A673 (cell line): ENCODE measurements around the gene ECEL1. TPM values are rescaled to one million over a fixed set of nuclear protein-coding genes. Genes with fewer than 3 reads are reported as not detected.

Source experiments
- BruUV-seq: library from RNA; stranded (reverse); fragments of 400-500 nt; replicated peaks from 2 replicates; lab custom pipeline; 2021; lab: Mats Ljungman, UMichigan
- CTCF ChIA-PET: fragments of 300-600 bp; sonication (Branson Sonifier 250); formaldehyde crosslinking; loops from one replicate; lab custom pipeline; 2022; ENCODE audit warnings: antibody characterized with exemption; lab: Charles Lee
- POLR2A ChIA-PET: fragments of 300-600 bp; sonication (Branson Sonifier 250); formaldehyde crosslinking; loops from one replicate; lab custom pipeline; 2022; ENCODE audit warnings: antibody characterized with exemption; ENCODE audit not compliant: low non-redundant PET; lab: Charles Lee
- DNase-seq: peaks from one replicate; pipeline ENCODE4 v3.0.0-alpha.2; 2015; ENCODE audit warnings: low spot score
- H3K27ac ChIP-seq: fragments of 200-600 bp; sonication (generic); 2 replicates; pipeline ENCODE4 v1.5.1; 2016; ENCODE audit warnings: mixed run types, low read depth, mild to moderate bottlenecking, mixed read lengths, antibody characterized with exemption, low read length; ENCODE audit not compliant: poor library complexity, severe bottlenecking
- H3K27me3 ChIP-seq: fragments of 200-600 bp; sonication (generic); replicated peaks from 2 replicates; pipeline ENCODE4 v1.6.1; 2017; ENCODE audit warnings: mixed run types, low read depth, mild to moderate bottlenecking, mixed read lengths, antibody characterized with exemption, low read length; ENCODE audit not compliant: insufficient read depth, poor library complexity
- H3K36me3 ChIP-seq: fragments of 200-600 bp; sonication (generic); 2 replicates; pipeline ENCODE4 v1.6.1; 2016; ENCODE audit warnings: mixed run types, mild to moderate bottlenecking, mixed read lengths, antibody characterized with exemption, low read length; ENCODE audit not compliant: insufficient read depth, poor library complexity, severe bottlenecking
- H3K4me1 ChIP-seq: fragments of 200-600 bp; sonication (generic); 2 replicates; pipeline ENCODE4 v1.6.1; 2017; ENCODE audit warnings: mixed run types, mild to moderate bottlenecking, mixed read lengths, antibody characterized with exemption, low read length; ENCODE audit not compliant: insufficient read depth, poor library complexity, severe bottlenecking
- H3K4me3 ChIP-seq: fragments of 200-600 bp; sonication (generic); 2 replicates; pipeline ENCODE4 v1.5.1; 2016; ENCODE audit warnings: low read depth, mixed run types, mild to moderate bottlenecking, mixed read lengths, low read length; ENCODE audit not compliant: poor library complexity, severe bottlenecking
- H3K9me3 ChIP-seq: fragments of 200-600 bp; sonication (generic); 2 replicates; pipeline ENCODE4 v1.6.1; 2016; ENCODE audit warnings: mixed run types, low read depth, mild to moderate bottlenecking, mixed read lengths, antibody characterized with exemption, low read length; ENCODE audit not compliant: poor library complexity, severe bottlenecking
- CTCF ChIP-seq: fragments of 300-800, 200-600 bp; sonication (generic); conservative IDR thresholded peaks from 2 replicates; pipeline ENCODE4 v1.5.1; 2017; ENCODE audit warnings: low read depth, mild to moderate bottlenecking, antibody characterized with exemption, low read length, moderate library complexity, mixed read lengths
- EZH2 ChIP-seq: fragments of 200-600 bp; sonication (generic); IDR thresholded peaks from 2 replicates; pipeline ENCODE4 v1.6.1; 2017; ENCODE audit warnings: borderline replicate concordance, low read depth, mild to moderate bottlenecking, mixed read lengths, antibody characterized with exemption, low read length; ENCODE audit not compliant: poor library complexity, severe bottlenecking
- intact Hi-C: fragments of 100-400 bp; cut with micrococcal nuclease; formaldehyde crosslinking; loops from one replicate; pipeline ENCODE4 v1.10.0; 2022; ENCODE audit not compliant: unreplicated experiment
- total RNA-seq: library from RNA; stranded (reverse); gene quantifications from 2 replicates; pipeline ENCODE4 v1.2.3, GENCODE V29; 2021

The ECEL1 gene
- total RNA-seq, 1 experiment from 2014 or later: 0.19 TPM

- H3K4me1 ChIP-seq: no peaks in the 10 kb centered on the region
- BruUV-seq: no TSS peak
- H3K4me3 ChIP-seq: no peak overlapping the region
- peaks cover 3% of the 10 kb centered on the region for H3K27me3 ChIP-seq
- DNase-seq: no peak
- H3K36me3 ChIP-seq: no peaks in the 10 kb centered on the region
- CTCF ChIA-PET: interaction anchor here (0.6 to 0.7 kb wide), 2 partner anchors 11 to 30 kb away, joined by 3 to 4 read pairs; no protein-coding TSS in a partner anchor
- H3K27ac ChIP-seq: no peak overlapping the region
- intact Hi-C loops: no loop called here
- TF ChIP-seq CTCF (no peak), EZH2 (no peak)
- POLR2A ChIA-PET: no interaction called here
- no peaks in the 10 kb centered on the region for H3K9me3 ChIP-seq
These were observed 6.3 kb upstream of the ECEL1 start for GRCh38 chr2:232493701-232494474.

GRCh38 chr2:232492963-232493700 is 5.5 kb upstream of the ECEL1 start:
- no peaks in the 10 kb centered on the region for H3K4me1 ChIP-seq
- H3K36me3 ChIP-seq: no peaks in the 10 kb centered on the region
- TF ChIP-seq EZH2 (no peak), CTCF (no peak)
- ChIA-PET CTCF (interaction anchor here (0.6 kb wide), 1 partner anchor 1320 kb away, joined by 3 read pairs; no protein-coding TSS in a partner anchor), POLR2A (no interaction called here)
- H3K27me3 ChIP-seq: peaks cover 10% of the 10 kb centered on the region
- H3K27ac ChIP-seq: no peak overlapping the region
- H3K4me3 ChIP-seq: no peak overlapping the region
- DNase-seq: no peak
- BruUV-seq: no TSS peak
- intact Hi-C loops: no loop called here
- no peaks in the 10 kb centered on the region for H3K9me3 ChIP-seq

- Histone ChIP-seq H3K4me1 (no peaks in the 10 kb centered on the region), H3K36me3 (no peaks in the 10 kb centered on the region), H3K9me3 (no peaks in the 10 kb centered on the region), H3K4me3 (no peak overlapping the region), H3K27me3 (peaks cover 16% of the 10 kb centered on the region), H3K27ac (no peak overlapping the region)
- ChIA-PET CTCF (no interaction called here), POLR2A (no interaction called here)
- no TSS peak for BruUV-seq
- intact Hi-C loops: no loop called here
- TF ChIP-seq CTCF (no peak), EZH2 (no peak)
- no peak for DNase-seq
These were observed 4.7 kb upstream of the ECEL1 start for GRCh38 chr2:232492236-232492848.
